CD14-positive monocyte (primary cell): Measurements from ENCODE around the gene DGCR2. TPM values are rescaled to one million over a fixed set of nuclear protein-coding genes. Genes with fewer than 3 reads are reported as not detected.

Source experiments
- DNase-seq, 3 donors: peaks; one replicate each; pipeline ENCODE4 v3.0.0-alpha.2; 2011 to 2022
- H2AFZ ChIP-seq: 2 replicates; pipeline ENCODE4 v1.6.0; 2012; ENCODE audit warnings: mild to moderate bottlenecking, low read depth, low read length, inconsistent platforms; ENCODE audit not compliant: insufficient read depth, poor library complexity, severe bottlenecking
- H3K27ac ChIP-seq, 2 donors: 1 replicate in 1 of 2; 2 replicates in 1 of 2; pipeline ENCODE4 v1.5.1; 2012 to 2013; ENCODE audit warnings: low read length in 2 of 2, control low read depth in 1 of 2, inconsistent platforms in 1 of 2, low read depth in 1 of 2, mild to moderate bottlenecking in 1 of 2
- H3K27me3 ChIP-seq, 2 donors: one replicate each; pipeline versions ENCODE4 v1.6.0 to v1.6.1; 2011 to 2013; ENCODE audit warnings: low read length in 2 of 2; ENCODE audit not compliant: control insufficient read depth in 2 of 2, insufficient read depth in 2 of 2
- H3K36me3 ChIP-seq, 2 donors: replicated peaks in 1 of 2; 1 replicate in 1 of 2; 2 replicates in 1 of 2; pipeline versions ENCODE4 v1.5.1 to v1.6.1; 2012 to 2013; ENCODE audit warnings: low read length in 2 of 2, control low read depth in 1 of 2, inconsistent platforms in 1 of 2, mild to moderate bottlenecking in 1 of 2; ENCODE audit not compliant: insufficient read depth in 2 of 2, control insufficient read depth in 1 of 2
- H3K4me1 ChIP-seq, 2 donors: 1 replicate in 1 of 2; 2 replicates in 1 of 2; pipeline versions ENCODE4 v1.5.1 to v1.6.1; 2012 to 2013; ENCODE audit warnings: low read length in 2 of 2, control low read depth in 1 of 2, inconsistent platforms in 1 of 2, mild to moderate bottlenecking in 1 of 2, moderate library complexity in 1 of 2; ENCODE audit not compliant: insufficient read depth in 2 of 2, control insufficient read depth in 1 of 2
- H3K4me2 ChIP-seq: replicated peaks from 2 replicates; pipeline ENCODE3; 2012; ENCODE audit warnings: low read length, moderate library complexity, mild to moderate bottlenecking; ENCODE audit not compliant: poor library complexity, severe bottlenecking; ENCODE audit errors: extremely low read depth
- H3K4me3 ChIP-seq, 3 experiments: fragments of 200-600 bp in 1 of 3; sonication (generic) in 1 of 3; replicated peaks in 1 of 3; 1 replicate in 2 of 3; 2 replicates in 1 of 3; pipeline ENCODE4 v1.5.1; 2011 to 2013; ENCODE audit warnings: low read length in 3 of 3, mild to moderate bottlenecking in 3 of 3, control low read depth in 2 of 3, low read depth in 2 of 3, inconsistent platforms in 1 of 3, moderate library complexity in 1 of 3
- H3K79me2 ChIP-seq: 2 replicates; pipeline ENCODE4 v1.6.0; 2012; ENCODE audit warnings: mild to moderate bottlenecking, control low read depth, inconsistent platforms, low read length, moderate library complexity; ENCODE audit not compliant: insufficient read depth
- H3K9ac ChIP-seq: 2 replicates; pipeline ENCODE4 v1.6.0; 2017; ENCODE audit warnings: low read length, mild to moderate bottlenecking; ENCODE audit not compliant: insufficient read depth, poor library complexity, severe bottlenecking
- H3K9me3 ChIP-seq, 2 donors: replicated peaks in 1 of 2; 1 replicate in 1 of 2; 2 replicates in 1 of 2; pipeline versions ENCODE4 v1.5.1 to v1.6.1; 2012 to 2013; ENCODE audit warnings: low read length in 2 of 2, control low read depth in 1 of 2; ENCODE audit not compliant: control insufficient read depth in 1 of 2, insufficient read depth in 1 of 2
- H4K20me1 ChIP-seq: 2 replicates; pipeline ENCODE4 v1.6.0; 2012; ENCODE audit warnings: mild to moderate bottlenecking, low read length, control low read depth, moderate library complexity; ENCODE audit not compliant: insufficient read depth
- H3K27ac Mint-ChIP-seq, 7 donors: one replicate each; pipeline ENCODE4 v1.8.0; 2020; ENCODE audit warnings: mild to moderate bottlenecking in 7 of 7, mixed read lengths in 7 of 7, moderate library complexity in 6 of 7, inconsistent platforms in 2 of 7
- H3K27me3 Mint-ChIP-seq, 3 donors: one replicate each; pipeline ENCODE4 v1.8.0; 2021 to 2022; ENCODE audit warnings: low read depth in 3 of 3, mild to moderate bottlenecking in 3 of 3, mixed read lengths in 3 of 3, moderate library complexity in 3 of 3, inconsistent platforms in 1 of 3
- H3K36me3 Mint-ChIP-seq, 2 donors: one replicate each; pipeline ENCODE4 v1.8.0; 2020; ENCODE audit warnings: mixed read lengths in 2 of 2, inconsistent platforms in 1 of 2, mild to moderate bottlenecking in 1 of 2
- H3K4me1 Mint-ChIP-seq: one replicate; pipeline ENCODE4 v1.8.0; 2020; ENCODE audit warnings: mild to moderate bottlenecking, mixed read lengths
- H3K4me3 Mint-ChIP-seq, 2 donors: one replicate each; pipeline ENCODE4 v1.8.0; 2020; ENCODE audit warnings: mild to moderate bottlenecking in 2 of 2, mixed read lengths in 2 of 2, moderate library complexity in 1 of 2
- H3K9me3 Mint-ChIP-seq, 7 donors: one replicate each; pipeline ENCODE4 v1.8.0; 2020 to 2022; ENCODE audit warnings: mixed read lengths in 7 of 7, mild to moderate bottlenecking in 6 of 7, moderate library complexity in 6 of 7, inconsistent platforms in 2 of 7
- WGBS: methylation state at CpG from one replicate; pipeline ENCODE4 v1.1.5; 2013; ENCODE audit warnings: missing lambda C conversion rate; ENCODE audit not compliant: insufficient coverage; 5-methylcytosine and 5-hydroxymethylcytosine counted together
- intact Hi-C, 2 donors: fragments of 100-400 bp; cut with micrococcal nuclease; formaldehyde crosslinking; loops; one replicate each; pipeline versions ENCODE4 v1.15.0 to v1.15.1; 2023
- polyA plus RNA-seq, 3 donors: library from polyadenylated mRNA; depleted of rRNA in 1 of 3; unstranded in 2 of 3; stranded (reverse) in 1 of 3; fragments of 300-500 nt in 2 of 3; fragments of >200 nt in 1 of 3; fragmentation: Illumina TruSeq in 2 of 3; gene quantifications; 1 replicate in 2 of 3; 2 replicates in 1 of 3; pipeline ENCODE4 v1.2.3, GENCODE V29; 2012 to 2021
- TF ChIP-seq, protein P1 (sequence below): fragments of 200-600 bp; IDR thresholded peaks from one replicate; pipeline ENCODE4 v1.8.0; 2022; ENCODE audit warnings: antibody characterized with exemption, mild to moderate bottlenecking

The DGCR2 gene
- polyA plus RNA-seq, 3 donors, result 28.9 to 37.0 (median 36.2) TPM

DNA sequence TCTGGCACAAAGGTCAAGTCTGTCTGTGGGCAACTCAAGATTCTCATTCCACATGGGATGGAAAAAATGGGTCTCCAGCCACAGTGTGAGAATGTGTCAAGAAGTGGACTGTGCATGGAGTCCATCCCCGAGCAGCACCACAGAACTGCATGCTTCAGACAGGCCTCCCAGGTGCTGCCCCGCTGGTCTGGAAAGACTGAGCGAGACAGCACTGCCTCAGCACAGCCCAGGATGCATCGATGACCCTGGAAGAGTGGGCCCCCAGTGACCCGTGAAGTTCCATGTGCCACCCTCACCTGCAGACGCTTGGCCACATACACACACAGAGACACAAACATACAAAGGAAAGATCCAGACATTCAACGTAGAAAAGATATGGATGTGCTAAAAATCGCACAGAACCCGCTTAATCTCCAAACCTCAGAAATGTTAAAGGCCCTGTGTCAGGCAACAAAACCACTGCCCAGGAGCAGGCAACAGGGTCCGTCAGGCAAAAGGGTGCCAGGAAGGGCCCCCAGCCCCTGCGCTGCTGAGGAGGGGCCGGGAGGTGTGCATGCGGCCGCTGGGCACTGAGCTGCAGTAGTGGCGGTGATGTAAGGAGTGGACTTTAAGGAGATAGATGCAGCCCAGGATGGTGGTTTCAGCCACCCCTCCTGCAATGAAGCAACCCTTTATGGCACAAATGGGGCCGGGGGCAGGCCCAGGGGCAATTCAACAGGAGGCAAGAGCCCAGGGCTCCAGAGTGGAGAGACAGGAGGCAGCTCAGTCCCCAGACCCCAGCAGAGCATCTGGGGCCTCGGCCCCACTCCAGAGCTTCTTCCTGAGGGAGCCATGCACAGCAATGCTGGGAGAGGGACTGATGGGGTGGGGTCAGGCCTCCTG is 84.7 kb downstream of the DGCR2 start:
- TF ChIP-seq, protein P1, sequence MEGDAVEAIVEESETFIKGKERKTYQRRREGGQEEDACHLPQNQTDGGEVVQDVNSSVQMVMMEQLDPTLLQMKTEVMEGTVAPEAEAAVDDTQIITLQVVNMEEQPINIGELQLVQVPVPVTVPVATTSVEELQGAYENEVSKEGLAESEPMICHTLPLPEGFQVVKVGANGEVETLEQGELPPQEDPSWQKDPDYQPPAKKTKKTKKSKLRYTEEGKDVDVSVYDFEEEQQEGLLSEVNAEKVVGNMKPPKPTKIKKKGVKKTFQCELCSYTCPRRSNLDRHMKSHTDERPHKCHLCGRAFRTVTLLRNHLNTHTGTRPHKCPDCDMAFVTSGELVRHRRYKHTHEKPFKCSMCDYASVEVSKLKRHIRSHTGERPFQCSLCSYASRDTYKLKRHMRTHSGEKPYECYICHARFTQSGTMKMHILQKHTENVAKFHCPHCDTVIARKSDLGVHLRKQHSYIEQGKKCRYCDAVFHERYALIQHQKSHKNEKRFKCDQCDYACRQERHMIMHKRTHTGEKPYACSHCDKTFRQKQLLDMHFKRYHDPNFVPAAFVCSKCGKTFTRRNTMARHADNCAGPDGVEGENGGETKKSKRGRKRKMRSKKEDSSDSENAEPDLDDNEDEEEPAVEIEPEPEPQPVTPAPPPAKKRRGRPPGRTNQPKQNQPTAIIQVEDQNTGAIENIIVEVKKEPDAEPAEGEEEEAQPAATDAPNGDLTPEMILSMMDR, result no peak
- no peaks in the 10 kb centered on the region for H3K79me2 ChIP-seq
- WGBS, result 90% methylated on average over 11 of the region's 17 CpGs
- intact Hi-C loops, result no loop called here
- no peaks in the 10 kb centered on the region for H3K27me3 ChIP-seq
- peaks cover 1 to 4% (median 2%) of the 10 kb centered on the region in 3 donors for H3K27me3 Mint-ChIP-seq
- peaks cover 74% of the 10 kb centered on the region for H4K20me1 ChIP-seq
- H3K27ac ChIP-seq, result no peak overlapping the region
- peaks cover 8% of the 10 kb centered on the region for H3K4me1 Mint-ChIP-seq
- peak overlapping the region in 1 of 7 donors; percentile 6 for H3K27ac Mint-ChIP-seq
- H3K9me3 ChIP-seq, result no peaks in the 10 kb centered on the region
- no peaks in the 10 kb centered on the region for H3K4me1 ChIP-seq
- peaks cover 54 to 56% of the 10 kb centered on the region in 2 donors for H3K36me3 Mint-ChIP-seq
- H3K4me3 ChIP-seq, result no peak overlapping the region
- H3K4me2 ChIP-seq, result no peak overlapping the region
- peaks cover 54 to 58% of the 10 kb centered on the region in 2 donors for H3K36me3 ChIP-seq
- no peak overlapping the region for H2AFZ ChIP-seq
- no peak for DNase-seq
- H3K9ac ChIP-seq, result no peak overlapping the region
- H3K4me3 Mint-ChIP-seq, result no peak overlapping the region
- no peaks in the 10 kb centered on the region for H3K9me3 Mint-ChIP-seq

GRCh38 chr22:19036523-19037273 is 85.5 kb downstream of the DGCR2 start:
- Histone ChIP-seq H3K4me2 (no peak overlapping the region), H3K27me3 (no peaks in the 10 kb centered on the region), H3K79me2 (no peaks in the 10 kb centered on the region), H3K4me1 (no peaks in the 10 kb centered on the region), H3K36me3 (peaks cover 46 to 50% of the 10 kb centered on the region in 2 donors), H3K9ac (no peak overlapping the region), H3K4me3 (no peak overlapping the region), H2AFZ (no peak overlapping the region), H3K9me3 (no peaks in the 10 kb centered on the region), H4K20me1 (peaks cover 65% of the 10 kb centered on the region), H3K27ac (no peak overlapping the region)
- DNase-seq, result no peak
- WGBS, result 91% methylated on average over 16 of the region's 17 CpGs
- Mint-ChIP-seq H3K4me3 (no peak overlapping the region), H3K36me3 (peaks cover 46 to 48% of the 10 kb centered on the region in 2 donors), H3K4me1 (peaks cover 8% of the 10 kb centered on the region), H3K9me3 (no peaks in the 10 kb centered on the region), H3K27me3 (peaks cover 4 to 5% (median 4%) of the 10 kb centered on the region in 3 donors), H3K27ac (peak overlapping the region in 1 of 7 donors; percentile 11)
- intact Hi-C loops, result no loop called here
- TF ChIP-seq, protein P1, result no peak
